PFSK-1 (cell line): ENCODE measurements around the gene ST7.

ENCODE experiments used
- FOXP2 ChIP-seq: optimal IDR thresholded peaks from 2 replicates; pipeline ENCODE3; 2011; ENCODE audit warnings: borderline replicate concordance, control low read depth, inconsistent platforms; ENCODE audit not compliant: insufficient read depth; ENCODE audit errors: extremely low read length, extremely low read depth
- POLR2AphosphoS5 ChIP-seq: IDR thresholded peaks from 2 replicates; pipeline ENCODE4 v1.6.1; 2012; ENCODE audit warnings: low read depth, mild to moderate bottlenecking, control low read depth, low read length, moderate library complexity
- SIN3A ChIP-seq: IDR thresholded peaks from 2 replicates; pipeline ENCODE4 v1.6.1; 2012; ENCODE audit warnings: mild to moderate bottlenecking, low read length, moderate library complexity, borderline replicate concordance; ENCODE audit not compliant: insufficient read depth
- TAF1 ChIP-seq: IDR thresholded peaks from 2 replicates; pipeline ENCODE4 v1.6.1; 2012; ENCODE audit warnings: low read length, control low read depth, borderline replicate concordance; ENCODE audit not compliant: insufficient read depth
- TF ChIP-seq, protein P1 (sequence below), 2 experiments: IDR thresholded peaks; 2 replicates each; pipeline versions ENCODE4 v1.6.1 to v1.8.0; 2011 to 2012; ENCODE audit warnings: low read depth in 2 of 2, low read length in 2 of 2, control low read depth in 1 of 2, inconsistent platforms in 1 of 2, mild to moderate bottlenecking in 1 of 2, moderate library complexity in 1 of 2; ENCODE audit not compliant: insufficient read depth in 1 of 2

DNA sequence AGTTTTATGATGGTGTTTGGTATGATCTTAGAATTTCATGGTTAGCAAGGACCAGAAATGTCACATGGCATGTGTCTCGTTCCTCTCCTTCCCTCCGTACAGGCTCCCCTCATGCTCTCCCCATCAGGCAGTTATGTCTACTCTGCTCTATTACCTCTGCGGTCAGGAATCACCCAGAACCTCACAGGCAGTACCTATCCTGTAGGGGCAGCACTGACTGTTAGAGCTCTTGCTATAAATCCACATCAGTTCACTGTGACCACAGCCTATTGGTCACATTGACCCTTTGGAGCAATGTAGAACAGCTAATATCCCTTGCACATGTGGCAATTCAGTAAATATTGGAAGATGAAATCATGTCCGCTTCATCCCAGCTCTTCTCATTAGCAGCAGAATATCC is 217.8 kb downstream of the ST7 start:
- TF ChIP-seq TAF1 (no peak), FOXP2 (no peak), POLR2AphosphoS5 (no peak), SIN3A (no peak)
- TF ChIP-seq, protein P1, sequence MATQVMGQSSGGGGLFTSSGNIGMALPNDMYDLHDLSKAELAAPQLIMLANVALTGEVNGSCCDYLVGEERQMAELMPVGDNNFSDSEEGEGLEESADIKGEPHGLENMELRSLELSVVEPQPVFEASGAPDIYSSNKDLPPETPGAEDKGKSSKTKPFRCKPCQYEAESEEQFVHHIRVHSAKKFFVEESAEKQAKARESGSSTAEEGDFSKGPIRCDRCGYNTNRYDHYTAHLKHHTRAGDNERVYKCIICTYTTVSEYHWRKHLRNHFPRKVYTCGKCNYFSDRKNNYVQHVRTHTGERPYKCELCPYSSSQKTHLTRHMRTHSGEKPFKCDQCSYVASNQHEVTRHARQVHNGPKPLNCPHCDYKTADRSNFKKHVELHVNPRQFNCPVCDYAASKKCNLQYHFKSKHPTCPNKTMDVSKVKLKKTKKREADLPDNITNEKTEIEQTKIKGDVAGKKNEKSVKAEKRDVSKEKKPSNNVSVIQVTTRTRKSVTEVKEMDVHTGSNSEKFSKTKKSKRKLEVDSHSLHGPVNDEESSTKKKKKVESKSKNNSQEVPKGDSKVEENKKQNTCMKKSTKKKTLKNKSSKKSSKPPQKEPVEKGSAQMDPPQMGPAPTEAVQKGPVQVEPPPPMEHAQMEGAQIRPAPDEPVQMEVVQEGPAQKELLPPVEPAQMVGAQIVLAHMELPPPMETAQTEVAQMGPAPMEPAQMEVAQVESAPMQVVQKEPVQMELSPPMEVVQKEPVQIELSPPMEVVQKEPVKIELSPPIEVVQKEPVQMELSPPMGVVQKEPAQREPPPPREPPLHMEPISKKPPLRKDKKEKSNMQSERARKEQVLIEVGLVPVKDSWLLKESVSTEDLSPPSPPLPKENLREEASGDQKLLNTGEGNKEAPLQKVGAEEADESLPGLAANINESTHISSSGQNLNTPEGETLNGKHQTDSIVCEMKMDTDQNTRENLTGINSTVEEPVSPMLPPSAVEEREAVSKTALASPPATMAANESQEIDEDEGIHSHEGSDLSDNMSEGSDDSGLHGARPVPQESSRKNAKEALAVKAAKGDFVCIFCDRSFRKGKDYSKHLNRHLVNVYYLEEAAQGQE (IDR thresholded peaks at IDR 0.05; ENCODE audit: insufficient read depth in 1 of 2, low read depth in 2 of 2, low read length in 2 of 2), result no peak
